ENCODE data around the gene GALNTL6.

Gene GALNTL6

GRCh38 chr4:172163215-172163614 lies 350.0 kb downstream of the GALNTL6 start:
- H3K4me3 ChIP-seq (ENCODE audit: low read depth, low read length), result no peak overlapping the region
- no peak for DNase-seq (ENCODE audit: low read depth)

GRCh38 chr4:172168888-172169287 lies 355.7 kb downstream of the GALNTL6 start:
- DNase-seq (ENCODE audit: low read depth), result no peak
- H3K4me3 ChIP-seq (ENCODE audit: low read depth, low read length), result no peak overlapping the region

GRCh38 chr4:172169871-172170270 lies 356.7 kb downstream of the GALNTL6 start:
- DNase-seq (ENCODE audit: low read depth), result no peak

DNA sequence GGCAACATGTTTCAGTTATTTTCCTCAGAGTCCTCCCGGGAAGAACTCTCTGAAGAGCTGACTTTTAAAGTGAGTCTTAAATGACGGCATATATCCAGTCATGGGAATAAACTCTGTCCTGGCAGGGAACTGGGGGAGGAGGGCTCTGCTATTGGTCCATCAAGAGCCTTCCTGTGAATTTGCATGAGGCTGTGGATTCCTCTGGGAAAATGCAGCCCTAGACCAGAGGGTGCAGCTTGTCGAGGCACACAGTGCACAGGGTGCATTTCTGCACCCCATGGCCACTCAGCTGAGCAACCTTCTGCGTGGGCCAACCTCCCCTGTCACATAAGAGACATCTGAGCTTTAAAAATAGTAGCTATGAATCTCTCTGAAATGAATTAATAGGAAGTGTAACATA lies 360.0 kb downstream of the GALNTL6 start:
- no peak for DNase-seq (ENCODE audit: low read depth)

More at GRCh38 chr4:172169871-172170270, 356.7 kb downstream of the GALNTL6 start:
- no peak overlapping the region for H3K4me3 ChIP-seq (ENCODE audit: low read depth, low read length)

DNA sequence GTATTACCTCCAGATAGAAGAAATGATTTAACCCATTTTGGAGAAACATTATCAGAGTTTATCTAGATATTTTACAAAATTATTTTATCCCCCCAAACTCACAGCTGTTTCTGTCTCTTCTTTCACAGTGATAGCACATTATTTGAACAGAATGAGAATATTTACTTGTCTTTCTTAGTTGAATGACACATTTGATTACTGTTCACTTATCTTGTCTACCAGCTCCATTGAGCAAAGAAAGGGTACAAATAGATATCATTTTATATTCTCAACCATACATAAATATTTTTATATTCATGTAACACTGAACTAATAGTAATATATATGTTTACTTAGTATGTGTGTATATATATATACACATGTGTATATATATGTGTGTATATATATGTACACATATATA lies 364.2 kb downstream of the GALNTL6 start:
- DNase-seq (ENCODE audit: low read depth), result no peak
- no peak overlapping the region for H3K4me3 ChIP-seq (ENCODE audit: low read depth, low read length)

More for the DNA sequence above, 360.0 kb downstream of the GALNTL6 start:
- H3K4me3 ChIP-seq (ENCODE audit: low read depth, low read length), result no peak overlapping the region

DNA sequence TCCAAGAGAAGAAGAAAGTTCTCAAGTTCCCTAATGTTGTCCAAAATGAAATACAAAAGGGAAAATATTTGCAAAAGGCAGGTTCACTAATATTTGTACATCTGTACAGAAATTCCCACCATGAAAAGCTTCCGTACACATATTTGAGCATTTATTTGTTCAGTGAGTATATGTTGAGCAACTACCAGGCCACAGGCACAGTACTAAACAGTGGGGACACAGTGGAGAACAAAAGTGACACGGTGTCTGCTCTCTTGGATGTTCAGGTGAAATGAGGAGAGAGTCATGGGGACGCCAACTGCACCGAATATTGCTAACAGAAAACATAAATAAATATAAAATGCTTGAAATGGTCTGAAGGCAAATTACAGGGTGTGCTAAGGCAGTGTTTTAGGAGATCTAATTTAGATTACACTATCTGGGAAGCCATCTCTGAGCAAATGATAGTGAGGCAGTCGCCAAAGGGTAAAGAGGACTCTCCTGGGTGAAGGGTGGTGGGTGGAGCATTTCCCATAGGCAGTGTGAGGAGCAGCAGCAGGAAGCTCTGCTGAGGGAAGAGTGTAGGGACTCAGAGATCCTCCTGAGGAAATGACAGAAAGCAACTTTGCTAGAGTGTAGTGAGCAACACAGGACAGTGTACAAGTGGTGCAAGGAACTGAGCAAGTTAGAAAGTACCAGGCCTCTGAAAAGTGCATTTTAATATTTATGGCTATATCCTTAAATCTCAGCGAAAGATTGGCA lies 375.2 kb downstream of the GALNTL6 start:
- no peak overlapping the region for H3K4me3 ChIP-seq (ENCODE audit: low read depth, low read length)
- DNase-seq (ENCODE audit: low read depth), result no peak

DNA sequence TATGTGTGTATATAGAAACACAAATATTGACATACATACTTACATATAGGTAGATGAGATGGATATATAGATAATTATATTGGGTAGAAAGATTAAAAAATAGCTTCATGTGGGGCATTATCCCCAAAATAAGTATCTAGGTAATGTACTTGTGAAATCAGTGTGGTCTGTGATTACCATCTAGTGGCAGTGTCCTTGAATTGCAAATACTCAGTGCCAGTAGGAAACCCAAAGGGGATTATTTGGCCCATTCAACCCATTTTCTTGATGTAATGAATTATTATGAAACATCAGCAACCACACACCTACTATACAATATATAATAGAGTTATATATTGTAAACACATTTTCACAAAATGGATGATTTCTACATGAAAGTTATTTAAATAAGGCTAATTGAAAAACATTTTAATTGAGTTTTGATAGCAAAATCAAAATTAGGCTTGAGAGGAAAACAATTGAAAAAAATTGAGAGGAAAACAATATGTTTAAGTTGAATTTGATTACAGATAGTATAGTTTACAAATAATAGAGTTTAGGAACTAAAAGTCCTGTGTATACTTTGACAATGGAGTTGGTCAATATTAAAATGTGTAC lies 389.4 kb downstream of the GALNTL6 start:
- no peak for DNase-seq (ENCODE audit: low read depth)
- no peak overlapping the region for H3K4me3 ChIP-seq (ENCODE audit: low read depth, low read length)

DNA sequence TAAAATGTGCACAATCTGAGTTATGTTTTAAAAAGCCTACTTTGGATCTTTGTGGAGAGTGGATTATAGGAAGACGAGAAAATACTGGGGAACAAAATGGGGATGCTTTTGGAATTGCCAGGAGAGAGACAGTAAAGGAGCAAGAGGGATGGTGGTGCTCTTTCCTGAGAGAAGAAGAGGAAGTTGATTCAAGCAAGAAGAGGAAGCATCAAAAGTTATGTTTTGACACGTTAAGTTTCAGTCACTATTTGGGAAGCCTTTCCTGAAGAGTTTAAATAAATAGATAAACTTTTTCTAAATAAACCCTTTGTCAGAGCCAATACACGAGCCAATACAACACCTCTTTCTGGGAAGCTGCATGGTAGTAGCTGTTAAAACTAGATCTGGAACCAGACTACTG lies 394.1 kb downstream of the GALNTL6 start:
- H3K4me3 ChIP-seq (ENCODE audit: low read depth, low read length), result no peak overlapping the region
- no peak for DNase-seq (ENCODE audit: low read depth)

DNA sequence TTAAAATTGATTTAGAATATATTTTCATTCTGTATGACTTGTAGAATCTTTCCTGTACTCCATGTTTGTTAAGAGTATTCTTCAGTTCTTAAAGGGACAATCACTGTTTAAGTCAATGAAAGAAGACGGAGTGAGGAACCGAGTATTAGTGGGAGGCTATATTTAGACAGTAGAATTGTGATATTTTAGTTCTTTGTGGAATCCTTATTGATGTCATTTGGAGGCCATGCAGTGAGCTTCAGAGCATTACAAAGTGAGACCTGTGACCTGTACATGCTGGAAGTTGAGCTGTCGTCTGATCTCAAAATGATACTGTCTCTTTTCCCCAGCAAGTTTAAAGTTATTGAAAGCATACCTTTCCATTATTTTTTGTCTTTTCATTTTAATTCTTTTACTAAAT lies 394.7 kb downstream of the GALNTL6 start:
- no peak overlapping the region for H3K4me3 ChIP-seq (ENCODE audit: low read depth, low read length)
- no peak for DNase-seq (ENCODE audit: low read depth)

GRCh38 chr4:172220679-172221078 lies 407.5 kb downstream of the GALNTL6 start:
- no peak for DNase-seq (ENCODE audit: low read depth)
- H3K4me3 ChIP-seq (ENCODE audit: low read depth, low read length), result no peak overlapping the region

DNA sequence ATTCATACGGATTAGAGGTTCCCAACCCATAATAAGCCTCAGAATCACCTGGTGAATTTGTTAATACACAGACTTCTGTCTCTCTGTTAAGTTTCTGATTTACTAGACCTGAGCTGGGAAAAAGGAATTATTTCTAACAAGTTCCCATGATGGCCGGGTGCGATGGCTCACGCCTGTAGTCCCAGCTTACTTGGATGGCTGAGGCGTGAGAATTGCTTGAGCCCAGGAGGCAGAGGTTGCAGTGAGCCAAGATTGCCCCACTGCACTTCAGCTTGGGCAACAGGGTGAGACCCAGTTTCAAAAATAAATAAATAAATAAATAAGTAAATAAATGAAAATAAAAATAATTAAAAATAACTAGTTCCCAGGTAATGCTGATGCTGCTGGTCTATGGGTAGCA lies 412.3 kb downstream of the GALNTL6 start:
- H3K4me3 ChIP-seq (ENCODE audit: low read depth, low read length), result no peak overlapping the region
- no peak for DNase-seq (ENCODE audit: low read depth)

DNA sequence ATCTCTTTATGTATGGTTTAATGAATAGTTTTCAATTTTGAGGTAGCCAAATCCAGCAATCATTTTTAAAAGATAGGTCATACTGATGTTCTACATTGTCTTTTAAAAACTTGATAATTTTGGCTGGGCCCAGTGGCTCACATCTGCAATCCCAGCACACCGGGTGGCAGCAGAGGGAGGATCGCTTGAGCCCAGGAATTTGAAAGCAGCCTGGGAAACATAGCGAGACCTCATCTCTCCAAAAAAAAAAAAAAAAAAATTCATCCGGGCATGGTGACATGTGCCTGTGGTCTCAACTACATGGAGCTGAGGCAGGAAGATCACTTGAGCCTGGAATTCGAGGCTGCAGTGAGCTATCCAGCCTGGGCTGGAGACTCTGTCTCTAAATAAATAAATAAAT lies 419.8 kb downstream of the GALNTL6 start:
- DNase-seq (ENCODE audit: low read depth), result no peak
- no peak overlapping the region for H3K4me3 ChIP-seq (ENCODE audit: low read depth, low read length)

GRCh38 chr4:172243551-172243950 lies 430.3 kb downstream of the GALNTL6 start:
- no peak for DNase-seq (ENCODE audit: low read depth)
- H3K4me3 ChIP-seq (ENCODE audit: low read depth, low read length), result no peak overlapping the region

GRCh38 chr4:172245516-172245915 lies 432.3 kb downstream of the GALNTL6 start:
- DNase-seq (ENCODE audit: low read depth), result no peak
- H3K4me3 ChIP-seq (ENCODE audit: low read depth, low read length), result no peak overlapping the region

DNA sequence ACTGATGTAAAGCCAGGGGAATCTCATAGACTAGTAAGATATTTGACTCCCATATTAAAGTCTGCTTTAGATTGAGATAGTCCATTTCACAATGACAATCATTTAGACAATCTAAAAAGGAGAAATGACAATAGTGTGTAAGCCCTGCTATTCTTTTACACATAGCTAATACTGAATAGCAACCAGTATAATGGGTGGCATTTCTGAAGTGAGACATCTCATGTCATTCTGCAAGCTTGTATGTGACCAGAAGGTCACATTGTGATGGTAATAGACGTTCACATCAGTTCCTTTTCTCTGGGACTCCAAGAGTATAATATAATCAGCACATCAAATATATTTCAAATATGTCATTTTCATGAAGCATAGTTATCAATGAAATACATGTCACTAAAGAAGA lies 440.2 kb downstream of the GALNTL6 start:
- H3K4me3 ChIP-seq (ENCODE audit: low read depth, low read length), result no peak overlapping the region
- DNase-seq (ENCODE audit: low read depth), result no peak

- no peak overlapping the region for H3K4me3 ChIP-seq (ENCODE audit: low read depth, low read length)
- DNase-seq (ENCODE audit: low read depth), result no peak
Measured at GRCh38 chr4:172256820-172257219, 443.6 kb downstream of the GALNTL6 start.

DNA sequence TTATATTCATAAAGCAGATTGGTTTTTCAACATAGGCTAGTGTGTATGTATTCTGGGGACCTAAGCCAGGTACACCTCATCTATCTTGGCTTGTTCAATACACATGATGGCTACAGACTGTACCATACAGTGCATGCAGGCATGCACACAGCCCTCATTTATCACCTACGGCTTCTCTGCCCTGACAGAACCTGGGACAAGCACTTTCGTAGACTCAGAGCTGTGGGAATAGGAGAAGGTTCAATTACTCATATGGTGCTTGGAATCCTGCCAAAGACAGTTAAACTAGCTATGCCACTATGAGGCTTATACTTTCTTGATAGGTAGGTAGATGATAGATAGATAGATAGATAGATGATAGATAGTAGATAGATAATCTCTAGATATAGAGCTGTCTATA lies 457.2 kb downstream of the GALNTL6 start:
- DNase-seq (ENCODE audit: low read depth), result no peak

DNA sequence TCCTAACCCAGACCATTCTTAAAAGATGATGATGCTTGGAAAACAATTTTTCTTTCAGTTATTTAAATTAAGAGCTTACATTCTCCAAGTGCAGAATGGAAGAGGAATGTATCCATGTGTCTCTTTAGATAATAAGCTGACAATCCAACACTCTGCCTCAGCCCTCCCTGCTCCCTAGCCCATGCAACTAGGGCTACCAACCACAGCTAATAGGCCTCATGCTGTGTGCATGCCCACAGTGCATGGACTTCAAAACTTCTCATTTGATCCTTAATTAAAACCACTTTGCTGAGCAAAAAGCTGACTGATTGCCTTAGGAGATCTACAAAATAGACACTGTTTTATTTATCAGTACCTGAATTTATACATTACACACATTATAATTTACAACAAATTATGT lies 473.9 kb downstream of the GALNTL6 start:
- no peak for DNase-seq (ENCODE audit: low read depth)
- no peak overlapping the region for H3K4me3 ChIP-seq (ENCODE audit: low read depth, low read length)

More for the DNA sequence above, 457.2 kb downstream of the GALNTL6 start:
- no peak overlapping the region for H3K4me3 ChIP-seq (ENCODE audit: low read depth, low read length)

DNA sequence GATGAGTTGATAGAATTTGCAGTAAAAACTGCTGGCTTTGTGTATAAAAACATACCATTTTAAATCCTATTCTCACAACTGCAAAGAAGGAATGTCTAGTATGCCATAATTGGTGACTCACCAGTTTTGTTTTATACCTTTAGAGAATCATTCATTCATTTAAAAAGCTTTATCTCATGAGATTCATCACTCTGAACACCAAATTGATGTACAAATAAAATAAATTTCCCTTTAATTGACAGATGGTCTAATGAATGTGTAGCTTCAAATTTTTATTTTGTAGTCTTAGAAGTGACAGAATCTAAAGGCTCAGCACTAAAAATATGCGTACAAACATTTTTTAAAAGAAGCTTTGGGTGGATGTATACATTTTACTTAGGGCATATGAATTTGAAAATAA lies 492.5 kb downstream of the GALNTL6 start:
- H3K4me3 ChIP-seq (ENCODE audit: low read depth, low read length), result no peak overlapping the region
- DNase-seq (ENCODE audit: low read depth), result no peak

- DNase-seq (ENCODE audit: low read depth), result no peak
- no peak overlapping the region for H3K4me3 ChIP-seq (ENCODE audit: low read depth, low read length)
Measured at GRCh38 chr4:172308078-172308477, 494.9 kb downstream of the GALNTL6 start.

DNA sequence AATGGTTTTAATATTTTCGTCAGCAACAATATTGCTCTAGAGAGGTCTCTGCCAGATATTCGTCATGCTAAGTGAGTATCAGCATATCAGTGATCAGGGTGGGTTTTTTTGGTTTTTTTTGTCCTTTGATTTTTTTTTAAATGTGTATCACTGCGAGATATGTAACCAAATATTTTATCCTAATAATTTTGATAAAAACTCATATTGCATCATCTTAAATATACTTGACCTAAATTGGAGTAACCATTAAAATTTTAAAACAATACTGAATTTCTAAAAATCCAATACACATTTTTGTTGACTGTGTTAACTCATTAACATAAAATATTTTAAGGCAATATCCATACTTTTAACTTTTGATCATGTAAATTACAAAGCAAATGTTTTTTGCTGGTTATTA lies 498.5 kb downstream of the GALNTL6 start:
- no peak overlapping the region for H3K4me3 ChIP-seq (ENCODE audit: low read depth, low read length)
- DNase-seq (ENCODE audit: low read depth), result no peak

Measured in skeletal muscle cell (primary cell).